ENCODE measurements around the gene SYNDIG1. TPM values are rescaled to one million over a fixed set of nuclear protein-coding genes. Genes with fewer than 3 reads are reported as not detected.

Gene SYNDIG1
- total and polyA plus RNA-seq, 2 of the 4 experiments (the other 2 are of a cell fraction) = not detected

DNA sequence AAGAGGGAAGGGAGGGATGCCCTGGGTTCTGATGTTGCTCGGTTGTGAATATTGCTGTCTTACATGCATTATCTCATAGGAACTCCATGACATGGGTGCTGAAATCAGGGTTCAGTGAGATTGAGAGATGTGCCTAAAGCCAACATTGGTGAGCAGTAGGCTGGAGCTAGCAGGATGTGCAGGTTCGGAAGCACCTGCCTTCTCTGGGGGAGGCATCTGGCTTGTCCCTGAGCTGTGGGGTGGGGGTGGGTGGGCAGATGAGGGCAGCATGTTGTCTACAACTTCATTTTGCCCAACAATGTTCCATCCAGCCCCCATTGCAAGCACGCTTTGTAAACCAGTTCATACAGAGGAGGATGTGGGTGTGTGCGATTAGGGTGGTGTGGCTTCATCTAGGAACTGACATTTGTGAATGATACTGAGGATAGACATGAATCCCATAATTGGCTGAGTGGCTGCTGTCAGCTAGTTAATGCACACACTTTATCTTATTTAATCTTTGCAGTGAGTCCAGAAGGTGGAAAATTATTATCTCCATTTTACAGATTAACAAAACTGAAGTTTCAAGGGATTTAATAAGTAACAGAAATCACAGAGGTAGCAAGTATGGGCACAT, 119.4 kb downstream of the SYNDIG1 start:
- H3K27me3 ChIP-seq (ENCODE audit: control insufficient read depth, insufficient read depth, low read length) = peaks cover 14% of the 10 kb centered on the region
- H3K4ac ChIP-seq (ENCODE audit: low read depth, low read length) = no peak overlapping the region
- no peak for DNase-seq
- H4K8ac ChIP-seq (ENCODE audit: low read depth in 2 of 2, low read length in 2 of 2) = no peak overlapping the region
- intact Hi-C loops (cut with micrococcal nuclease) (no loop called here), dilution Hi-C loops (cut with HindIII; ENCODE audit: low sequenced_read_pairs, unreplicated experiment) (no loop called here), in situ Hi-C loops (cut with MboI; ENCODE audit: low sequenced_read_pairs) (no loop called here)
- H2AK5ac ChIP-seq (ENCODE audit: low read depth, low read length) = no peak overlapping the region
- TF ChIP-seq CEBPB (IDR thresholded peaks at IDR 0.05; ENCODE audit: low read depth, low read length) (no peak), MAFK (IDR thresholded peaks at IDR 0.05; ENCODE audit: low read depth, low read length) (no peak), MAZ (IDR thresholded peaks at IDR 0.05; ENCODE audit: borderline replicate concordance, low read depth, low read length) (no peak), RAD21 (IDR thresholded peaks at IDR 0.05; ENCODE audit: low read length) (no peak), FOS (IDR thresholded peaks at IDR 0.05; ENCODE audit: low read depth, low read length) (no peak), POLR2A (IDR thresholded peaks at IDR 0.05; ENCODE audit: low read depth, low read length) (no peak), CHD1 (IDR thresholded peaks at IDR 0.05; ENCODE audit: low read depth, low read length) (no peak), RFX5 (IDR thresholded peaks at IDR 0.05; ENCODE audit: low read depth, low read length) (no peak), MXI1 (IDR thresholded peaks at IDR 0.05; ENCODE audit: borderline replicate concordance, low read depth, low read length) (no peak), SMC3 (IDR thresholded peaks at IDR 0.05; ENCODE audit: low read depth, low read length) (no peak), NFE2L2 (IDR thresholded peaks at IDR 0.05; ENCODE audit: low read depth, low read length) (no peak)
- TF ChIP-seq, protein P1, sequence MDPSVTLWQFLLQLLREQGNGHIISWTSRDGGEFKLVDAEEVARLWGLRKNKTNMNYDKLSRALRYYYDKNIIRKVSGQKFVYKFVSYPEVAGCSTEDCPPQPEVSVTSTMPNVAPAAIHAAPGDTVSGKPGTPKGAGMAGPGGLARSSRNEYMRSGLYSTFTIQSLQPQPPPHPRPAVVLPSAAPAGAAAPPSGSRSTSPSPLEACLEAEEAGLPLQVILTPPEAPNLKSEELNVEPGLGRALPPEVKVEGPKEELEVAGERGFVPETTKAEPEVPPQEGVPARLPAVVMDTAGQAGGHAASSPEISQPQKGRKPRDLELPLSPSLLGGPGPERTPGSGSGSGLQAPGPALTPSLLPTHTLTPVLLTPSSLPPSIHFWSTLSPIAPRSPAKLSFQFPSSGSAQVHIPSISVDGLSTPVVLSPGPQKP (IDR thresholded peaks at IDR 0.05; ENCODE audit: borderline replicate concordance, low read depth, low read length) = no peak
- TF ChIP-seq, protein P2, sequence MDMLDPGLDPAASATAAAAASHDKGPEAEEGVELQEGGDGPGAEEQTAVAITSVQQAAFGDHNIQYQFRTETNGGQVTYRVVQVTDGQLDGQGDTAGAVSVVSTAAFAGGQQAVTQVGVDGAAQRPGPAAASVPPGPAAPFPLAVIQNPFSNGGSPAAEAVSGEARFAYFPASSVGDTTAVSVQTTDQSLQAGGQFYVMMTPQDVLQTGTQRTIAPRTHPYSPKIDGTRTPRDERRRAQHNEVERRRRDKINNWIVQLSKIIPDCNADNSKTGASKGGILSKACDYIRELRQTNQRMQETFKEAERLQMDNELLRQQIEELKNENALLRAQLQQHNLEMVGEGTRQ (IDR thresholded peaks at IDR 0.05; ENCODE audit: low read depth, low read length) = no peak
- TF ChIP-seq, protein P3, sequence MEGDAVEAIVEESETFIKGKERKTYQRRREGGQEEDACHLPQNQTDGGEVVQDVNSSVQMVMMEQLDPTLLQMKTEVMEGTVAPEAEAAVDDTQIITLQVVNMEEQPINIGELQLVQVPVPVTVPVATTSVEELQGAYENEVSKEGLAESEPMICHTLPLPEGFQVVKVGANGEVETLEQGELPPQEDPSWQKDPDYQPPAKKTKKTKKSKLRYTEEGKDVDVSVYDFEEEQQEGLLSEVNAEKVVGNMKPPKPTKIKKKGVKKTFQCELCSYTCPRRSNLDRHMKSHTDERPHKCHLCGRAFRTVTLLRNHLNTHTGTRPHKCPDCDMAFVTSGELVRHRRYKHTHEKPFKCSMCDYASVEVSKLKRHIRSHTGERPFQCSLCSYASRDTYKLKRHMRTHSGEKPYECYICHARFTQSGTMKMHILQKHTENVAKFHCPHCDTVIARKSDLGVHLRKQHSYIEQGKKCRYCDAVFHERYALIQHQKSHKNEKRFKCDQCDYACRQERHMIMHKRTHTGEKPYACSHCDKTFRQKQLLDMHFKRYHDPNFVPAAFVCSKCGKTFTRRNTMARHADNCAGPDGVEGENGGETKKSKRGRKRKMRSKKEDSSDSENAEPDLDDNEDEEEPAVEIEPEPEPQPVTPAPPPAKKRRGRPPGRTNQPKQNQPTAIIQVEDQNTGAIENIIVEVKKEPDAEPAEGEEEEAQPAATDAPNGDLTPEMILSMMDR (conservative IDR thresholded peaks at IDR 0.05; ENCODE audit: low read depth, low read length) = no peak
- H2BK120ac ChIP-seq (ENCODE audit: low read depth, low read length) = no peak overlapping the region
- no peak overlapping the region for H3K14ac ChIP-seq (replicated peaks; ENCODE audit: low read depth, low read length)
- ATAC-seq (ENCODE audit: low read depth) = no peak
- H3K23ac ChIP-seq (ENCODE audit: low read depth, low read length) = no peak overlapping the region
- H2BK20ac ChIP-seq (ENCODE audit: low read depth, low read length) = no peak overlapping the region
- H3K4me2 ChIP-seq (ENCODE audit: low read depth, low read length) = no peak overlapping the region
- no peak overlapping the region for H2BK5ac ChIP-seq (ENCODE audit: low read depth, low read length, poor library complexity, severe bottlenecking)
- H3K9me1 ChIP-seq (ENCODE audit: insufficient read depth, low read length) = no peaks in the 10 kb centered on the region
- 86% methylated on average over 1 of the region's 4 CpGs; no CpG with 5 or more reads in 1 of the 2 experiments for WGBS, 2 experiments (ENCODE audit: extremely low coverage in 2 of 2, insufficient read length in 1 of 2)
- H3K18ac ChIP-seq (ENCODE audit: low read depth, low read length) = no peak overlapping the region
- no peaks in the 10 kb centered on the region for H3K79me1 ChIP-seq (ENCODE audit: low read depth in 1 of 2, low read length in 2 of 2)
- no peak overlapping the region for H4K91ac ChIP-seq (ENCODE audit: insufficient read depth, low read depth, low read length)
- no peaks in the 10 kb centered on the region for H4K20me1 ChIP-seq (ENCODE audit: insufficient read depth, low read length)
- BruUV-seq (replicated peaks) = no TSS peak
- H2AK9ac ChIP-seq (replicated peaks; ENCODE audit: low read depth, low read length, poor library complexity) = no peak overlapping the region
- H2BK15ac ChIP-seq (ENCODE audit: low read depth, low read length) = no peak overlapping the region
- H3K4me1 ChIP-seq (ENCODE audit: control insufficient read depth, insufficient read depth, low read length) = no peaks in the 10 kb centered on the region
- POLR2A ChIA-PET (ENCODE audit: unreplicated experiment) = no interaction called here
- H3K9ac ChIP-seq (ENCODE audit: low read depth, low read length) = no peak overlapping the region
- H3K27ac ChIP-seq (ENCODE audit: insufficient read depth, low read length) = no peak overlapping the region
- H3K36me3 ChIP-seq (ENCODE audit: control insufficient read depth, insufficient read depth, low read length) = no peaks in the 10 kb centered on the region
- no peak overlapping the region for H3K4me3 ChIP-seq (ENCODE audit: insufficient read depth, low read depth, low read length)
- CTCF ChIA-PET = no interaction called here
- no peak overlapping the region for H4K5ac ChIP-seq (ENCODE audit: low read depth, low read length)
- H3K56ac ChIP-seq (ENCODE audit: extremely low read depth, insufficient read depth, low read length) = no peak overlapping the region
- H3K9me3 ChIP-seq (ENCODE audit: control insufficient read depth, insufficient read depth, low read length) = no peaks in the 10 kb centered on the region
- no peak overlapping the region for H2AFZ ChIP-seq (replicated peaks; ENCODE audit: low read length, poor library complexity)

All from IMR-90 (cell line).